Endothelial cell of umbilical vein (primary cell): ENCODE measurements around the gene SYTL3.

Source experiments
- EZH2 ChIP-seq: IDR thresholded peaks from 2 replicates; pipeline ENCODE4 v1.6.1; 2012; ENCODE audit warnings: borderline replicate concordance, low read depth, mild to moderate bottlenecking, moderate library complexity, low read length, inconsistent platforms; ENCODE audit not compliant: severe bottlenecking
- FOS ChIP-seq: IDR thresholded peaks from 2 replicates; pipeline ENCODE4 v1.6.1; 2011; ENCODE audit warnings: mild to moderate bottlenecking, low read length, moderate library complexity, borderline replicate concordance; ENCODE audit not compliant: insufficient read depth
- GATA2 ChIP-seq: IDR thresholded peaks from 2 replicates; pipeline ENCODE4 v1.7.0; 2011; ENCODE audit warnings: low read depth, mild to moderate bottlenecking, moderate library complexity, mixed read lengths, low read length; ENCODE audit not compliant: insufficient read length, insufficient read depth
- MYC ChIP-seq: IDR thresholded peaks from one replicate; pipeline ENCODE4 v1.6.1; 2011; ENCODE audit warnings: mild to moderate bottlenecking, low read depth, low read length
- POLR2A ChIP-seq: IDR thresholded peaks from 2 replicates; pipeline ENCODE4 v1.6.1; 2012; ENCODE audit warnings: low read depth, mild to moderate bottlenecking, control low read depth, low read length
- POLR2AphosphoS5 ChIP-seq: IDR thresholded peaks from 2 replicates; pipeline ENCODE4 v1.6.1; 2012; ENCODE audit warnings: low read depth, mild to moderate bottlenecking, control low read depth, low read length, moderate library complexity; ENCODE audit not compliant: insufficient read depth
- TF ChIP-seq, protein P1 (sequence below), 2 donors: IDR thresholded peaks; 1 replicate in 1 of 2; 2 replicates in 1 of 2; pipeline ENCODE4 v1.5.1; 2011; ENCODE audit warnings: low read length in 2 of 2, mild to moderate bottlenecking in 2 of 2, moderate library complexity in 2 of 2, control low read depth in 1 of 2, inconsistent platforms in 1 of 2, low read depth in 1 of 2; ENCODE audit not compliant: insufficient read depth in 1 of 2; ENCODE audit errors: extremely low read depth in 1 of 2
- TF ChIP-seq, protein P2 (sequence below): IDR thresholded peaks from 2 replicates; pipeline ENCODE4 v1.6.1; 2011; ENCODE audit not compliant: insufficient read depth, insufficient read length

DNA sequence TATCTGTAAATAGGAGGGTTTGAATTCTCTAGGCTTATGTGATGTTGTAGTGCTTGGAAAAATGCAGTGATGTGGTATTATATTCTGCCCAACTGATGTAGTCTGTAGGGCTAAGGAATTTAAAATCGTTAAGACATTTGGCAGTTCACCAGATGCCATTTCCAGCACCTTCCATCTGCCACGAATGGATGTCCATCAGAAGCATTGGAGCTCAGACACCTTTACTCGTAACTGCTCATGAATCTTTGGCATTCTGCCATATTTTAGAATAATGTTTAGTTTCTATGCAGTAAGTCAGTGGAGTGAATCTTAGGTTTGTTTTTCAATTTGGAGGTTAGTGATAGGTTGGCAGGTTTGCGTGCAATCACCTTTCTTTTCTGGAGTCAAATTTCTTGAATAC is 2.4 kb upstream of the SYTL3 start:
- TF ChIP-seq MYC, result no peak
- TF ChIP-seq GATA2, result no peak
- TF ChIP-seq, protein P1, sequence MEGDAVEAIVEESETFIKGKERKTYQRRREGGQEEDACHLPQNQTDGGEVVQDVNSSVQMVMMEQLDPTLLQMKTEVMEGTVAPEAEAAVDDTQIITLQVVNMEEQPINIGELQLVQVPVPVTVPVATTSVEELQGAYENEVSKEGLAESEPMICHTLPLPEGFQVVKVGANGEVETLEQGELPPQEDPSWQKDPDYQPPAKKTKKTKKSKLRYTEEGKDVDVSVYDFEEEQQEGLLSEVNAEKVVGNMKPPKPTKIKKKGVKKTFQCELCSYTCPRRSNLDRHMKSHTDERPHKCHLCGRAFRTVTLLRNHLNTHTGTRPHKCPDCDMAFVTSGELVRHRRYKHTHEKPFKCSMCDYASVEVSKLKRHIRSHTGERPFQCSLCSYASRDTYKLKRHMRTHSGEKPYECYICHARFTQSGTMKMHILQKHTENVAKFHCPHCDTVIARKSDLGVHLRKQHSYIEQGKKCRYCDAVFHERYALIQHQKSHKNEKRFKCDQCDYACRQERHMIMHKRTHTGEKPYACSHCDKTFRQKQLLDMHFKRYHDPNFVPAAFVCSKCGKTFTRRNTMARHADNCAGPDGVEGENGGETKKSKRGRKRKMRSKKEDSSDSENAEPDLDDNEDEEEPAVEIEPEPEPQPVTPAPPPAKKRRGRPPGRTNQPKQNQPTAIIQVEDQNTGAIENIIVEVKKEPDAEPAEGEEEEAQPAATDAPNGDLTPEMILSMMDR (IDR thresholded peaks at IDR 0.05; ENCODE audit: extremely low read depth in 1 of 2, insufficient read depth in 1 of 2, low read depth in 1 of 2, low read length in 2 of 2), result no peak
- TF ChIP-seq EZH2, result no peak
- no peak for TF ChIP-seq POLR2A
- TF ChIP-seq, protein P2, sequence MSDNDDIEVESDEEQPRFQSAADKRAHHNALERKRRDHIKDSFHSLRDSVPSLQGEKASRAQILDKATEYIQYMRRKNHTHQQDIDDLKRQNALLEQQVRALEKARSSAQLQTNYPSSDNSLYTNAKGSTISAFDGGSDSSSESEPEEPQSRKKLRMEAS, result no peak
- no peak for TF ChIP-seq FOS
- no peak for TF ChIP-seq POLR2AphosphoS5
